Gastrocnemius medialis (tissue), 4 donors: Measurements from ENCODE around the gene MBD5.

ENCODE experiments used
- CTCF ChIP-seq, 5 experiments: fragments of 450-650 bp in 3 of 5; fragments of 200-600 bp in 2 of 5; sonication (generic) in 2 of 5; IDR thresholded peaks in 4 of 5; conservative IDR thresholded peaks in 1 of 5; 1 replicate in 4 of 5; 2 replicates in 1 of 5; pipeline ENCODE4 v1.5.1; 2016 to 2019; ENCODE audit warnings: antibody characterized with exemption in 5 of 5, mild to moderate bottlenecking in 3 of 5, moderate library complexity in 3 of 5
- POLR2A ChIP-seq, 2 donors: fragments of 450-650 bp; IDR thresholded peaks; one replicate each; pipeline ENCODE4 v1.6.1; 2017; ENCODE audit warnings: antibody characterized with exemption in 2 of 2, mild to moderate bottlenecking in 2 of 2, moderate library complexity in 2 of 2

DNA sequence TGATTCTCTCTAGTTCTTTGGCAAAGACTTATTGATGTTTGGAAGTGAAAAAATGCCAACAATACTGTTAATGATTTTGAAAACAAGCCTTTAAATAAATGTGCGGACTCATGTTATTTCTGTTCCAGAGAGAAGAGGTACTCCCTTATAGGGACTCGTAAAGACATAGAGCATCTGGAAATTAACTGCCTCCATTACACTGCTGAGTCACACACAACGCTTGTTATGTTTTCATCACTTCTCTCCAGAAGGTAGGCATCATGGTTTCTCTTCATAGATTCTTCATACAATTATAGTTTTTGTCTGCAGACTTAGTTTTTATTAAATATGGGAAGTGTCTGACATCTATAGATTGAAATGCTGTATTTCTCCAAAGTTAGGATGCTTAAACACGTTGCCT is 321.2 kb downstream of the MBD5 start:
- TF ChIP-seq POLR2A (IDR thresholded peaks at IDR 0.05) (no peak), CTCF (IDR thresholded peaks at IDR 0.05 in 4 of 5, conservative IDR thresholded peaks at IDR 0.05 in 1 of 5) (no peak)
